HG02981 (cell line): ENCODE measurements around the gene TMEM158.
A peak's percentile ranks its signal among the peaks of the same experiment; 100 is the strongest.

Source experiments
- ATAC-seq: cut with Tn5 transposase; IDR thresholded peaks from one replicate; pipeline ENCODE4 v1.9.1; 2021; ENCODE audit warnings: mild to moderate bottlenecking, moderate library complexity; ENCODE audit not compliant: unreplicated experiment

Gene TMEM158

GRCh38 chr3:45226206-45226915 is at the start of gene TMEM158:
TSS of gene TMEM158 (minus strand) at chr3:45226287. CDS start at chr3:45226027, 260 bp downstream.
- ATAC-seq: peak; percentile 58

GRCh38 chr3:45275006-45275704 is 49.1 kb upstream of the TMEM158 start:
- no peak for ATAC-seq

GRCh38 chr3:45273681-45274515 is 47.8 kb upstream of the TMEM158 start:
- ATAC-seq: no peak

- no peak for ATAC-seq
These were observed 46.9 kb upstream of the TMEM158 start for GRCh38 chr3:45272828-45273470.

GRCh38 chr3:45272032-45272810 is 46.1 kb upstream of the TMEM158 start:
- ATAC-seq: no peak

GRCh38 chr3:45269952-45270351 is 43.9 kb upstream of the TMEM158 start:
- no peak for ATAC-seq

GRCh38 chr3:45267097-45267496 is 41.0 kb upstream of the TMEM158 start:
- no peak for ATAC-seq

GRCh38 chr3:45261333-45262110 is 35.4 kb upstream of the TMEM158 start:
- no peak for ATAC-seq

GRCh38 chr3:45259133-45259532 is 33.0 kb upstream of the TMEM158 start:
- ATAC-seq: no peak

- no peak for ATAC-seq
These were observed 32.2 kb upstream of the TMEM158 start for GRCh38 chr3:45258317-45258716.

GRCh38 chr3:45253316-45253715 is 27.2 kb upstream of the TMEM158 start:
- ATAC-seq: no peak

GRCh38 chr3:45252826-45253225 is 26.7 kb upstream of the TMEM158 start:
- ATAC-seq: no peak

- no peak for ATAC-seq
These were observed 23.3 kb upstream of the TMEM158 start for GRCh38 chr3:45249391-45249790.

GRCh38 chr3:45246241-45246640 is 20.2 kb upstream of the TMEM158 start:
- ATAC-seq: no peak

- no peak for ATAC-seq
These were observed 18.3 kb upstream of the TMEM158 start for GRCh38 chr3:45244356-45244755.

- ATAC-seq: no peak
These were observed 15.1 kb upstream of the TMEM158 start for GRCh38 chr3:45241206-45241605.

- no peak for ATAC-seq
These were observed 14.2 kb upstream of the TMEM158 start for GRCh38 chr3:45240292-45240691.

- no peak for ATAC-seq
These were observed 13.2 kb upstream of the TMEM158 start for GRCh38 chr3:45239254-45239653.

- ATAC-seq: no peak
These were observed 10.9 kb upstream of the TMEM158 start for GRCh38 chr3:45236964-45237363.

GRCh38 chr3:45235409-45235808 is 9.3 kb upstream of the TMEM158 start:
- no peak for ATAC-seq
